ENCODE measurements around the gene ESR2. TPM values are rescaled to one million over a fixed set of nuclear protein-coding genes. Genes with fewer than 3 reads are reported as not detected.
A peak's percentile ranks its signal among the peaks of the same experiment; 100 is the strongest.

The ESR2 gene
- polyA plus RNA-seq, 1 donor = 2.0 TPM

DNA sequence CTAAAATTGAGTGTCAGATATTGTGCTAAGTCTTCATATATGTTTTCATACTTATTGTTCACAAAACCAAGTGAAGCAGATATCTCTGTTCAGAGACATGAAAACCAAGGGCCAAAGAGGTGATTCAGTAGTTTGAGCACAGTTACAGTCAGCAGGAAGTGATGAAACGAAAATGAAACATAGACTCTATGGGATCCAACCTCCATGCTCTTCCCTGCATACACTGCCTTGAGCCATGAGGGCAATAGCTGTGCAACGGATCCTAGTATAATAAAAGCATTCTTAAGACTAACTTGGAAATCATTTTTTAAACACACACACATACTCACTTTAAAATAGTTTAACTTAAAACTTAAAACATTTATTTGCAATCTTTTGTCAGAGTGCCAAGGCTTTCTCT is 27.9 kb downstream of the ESR2 start:
- DNase-seq = no peak

DNA sequence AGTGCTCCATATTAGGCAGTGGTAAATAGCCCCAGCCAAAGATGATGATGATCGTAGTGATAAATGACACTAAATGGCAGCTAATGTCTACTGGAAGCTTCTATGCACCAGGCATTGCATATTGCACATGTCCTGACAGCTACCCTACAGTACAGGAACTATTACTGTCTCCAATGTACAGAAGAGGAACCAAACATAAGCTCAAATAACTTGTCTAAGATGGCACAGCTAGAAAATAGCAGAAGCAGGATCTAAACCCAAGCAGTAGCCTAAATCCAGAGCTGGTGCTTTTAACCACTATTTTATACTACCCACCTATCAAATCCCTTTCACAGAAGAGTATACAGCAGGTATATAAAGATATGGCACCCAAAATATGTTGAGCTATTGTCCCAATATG is 28.9 kb downstream of the ESR2 start:
- DNase-seq = no peak

DNA sequence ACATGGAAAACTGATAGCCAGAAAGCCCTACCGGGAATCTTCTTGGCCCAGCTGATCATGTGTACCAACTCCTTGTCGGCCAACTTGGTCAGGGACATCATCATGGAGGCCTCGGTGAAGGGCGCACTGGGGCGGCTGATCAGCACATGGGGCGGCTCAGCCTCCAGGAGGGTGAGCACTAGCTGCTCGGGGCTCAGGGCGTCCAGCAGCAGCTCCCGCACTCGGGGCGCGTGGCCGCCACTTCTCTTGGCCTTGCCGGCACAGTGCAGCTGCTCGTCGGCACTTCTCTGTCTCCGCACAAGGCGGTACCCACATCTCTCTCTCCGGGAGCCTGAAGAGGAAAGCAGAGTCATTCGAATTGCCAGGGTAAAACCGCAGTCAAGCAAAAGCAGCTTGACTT is 33.8 kb downstream of the ESR2 start:
- no peak for DNase-seq

DNA sequence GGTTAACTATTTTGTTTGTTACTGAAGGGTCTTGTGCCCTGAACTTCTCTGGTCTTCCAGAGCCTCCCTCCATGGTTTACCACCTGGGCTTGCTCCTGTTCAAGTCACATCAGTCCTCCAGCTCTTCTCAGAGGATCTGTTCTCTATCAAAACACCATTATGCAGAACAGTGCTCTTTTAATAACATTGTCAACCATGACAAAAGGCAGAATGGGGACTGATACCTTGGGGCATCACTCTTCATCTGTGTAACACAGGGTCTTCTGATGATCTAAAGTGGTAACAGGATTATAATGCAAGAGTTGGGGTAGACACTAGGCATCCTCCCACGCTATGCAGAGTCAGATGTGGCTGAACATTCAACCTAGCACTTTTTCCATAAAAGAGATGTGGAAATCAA is 38.4 kb downstream of the ESR2 start:
- DNase-seq = no peak

DNA sequence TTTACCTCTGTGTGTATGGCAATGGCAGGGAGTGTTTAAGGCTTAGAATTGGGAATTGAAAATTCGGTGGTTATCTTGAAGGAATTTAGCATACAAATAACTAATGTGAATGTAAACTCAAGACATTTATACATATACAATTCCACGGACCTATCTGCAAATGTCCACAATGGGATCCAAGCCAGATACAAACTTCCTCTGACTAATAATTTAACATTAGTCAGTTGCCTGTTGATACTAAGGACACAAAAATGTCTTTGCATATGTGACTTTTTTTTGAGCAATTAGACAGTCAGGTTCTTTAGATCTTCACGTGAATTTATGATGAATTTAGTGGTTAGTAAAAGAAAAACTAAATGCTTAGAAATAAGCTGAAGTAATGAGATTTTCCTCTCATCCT is 40.5 kb downstream of the ESR2 start:
- DNase-seq = no peak

DNA sequence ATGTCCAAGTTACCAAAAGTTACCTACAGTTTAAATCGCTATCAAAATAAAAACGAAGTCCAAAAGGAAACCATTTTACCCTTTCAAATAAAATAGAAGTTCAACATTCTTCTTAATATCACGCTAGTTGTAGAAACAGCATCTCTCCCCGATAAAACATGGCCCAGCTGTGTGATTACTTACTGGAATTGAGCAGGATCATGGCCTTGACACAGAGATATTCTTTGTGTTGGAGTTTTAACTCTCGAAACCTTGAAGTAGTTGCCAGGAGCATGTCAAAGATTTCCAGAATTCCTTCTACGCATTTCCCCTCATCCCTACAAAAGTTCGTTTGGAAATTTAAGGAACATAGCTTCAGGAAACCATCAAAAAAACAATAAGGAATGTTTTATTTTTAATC is 44.8 kb downstream of the ESR2 start:
- DNase-seq = peak; percentile 22

DNA sequence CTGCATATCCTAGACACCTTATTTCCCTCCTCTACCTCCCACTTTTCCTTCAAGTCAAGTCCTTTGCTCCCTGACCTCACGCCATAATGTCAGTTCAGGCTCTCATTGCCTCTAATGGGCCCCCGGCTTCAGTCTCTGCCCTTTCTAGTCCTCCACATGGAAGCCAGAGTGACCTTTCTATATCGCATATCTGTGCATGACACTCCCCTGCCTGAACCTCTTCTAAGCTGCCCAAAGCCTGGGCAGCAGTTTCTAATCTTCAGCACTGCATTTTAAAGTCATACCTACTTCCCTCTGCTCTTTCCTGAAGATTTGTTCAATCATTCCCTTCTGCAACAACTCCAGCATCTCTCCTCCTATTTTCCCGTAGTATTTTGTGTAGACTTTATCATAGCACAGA is 45.5 kb downstream of the ESR2 start:
- no peak for DNase-seq

DNA sequence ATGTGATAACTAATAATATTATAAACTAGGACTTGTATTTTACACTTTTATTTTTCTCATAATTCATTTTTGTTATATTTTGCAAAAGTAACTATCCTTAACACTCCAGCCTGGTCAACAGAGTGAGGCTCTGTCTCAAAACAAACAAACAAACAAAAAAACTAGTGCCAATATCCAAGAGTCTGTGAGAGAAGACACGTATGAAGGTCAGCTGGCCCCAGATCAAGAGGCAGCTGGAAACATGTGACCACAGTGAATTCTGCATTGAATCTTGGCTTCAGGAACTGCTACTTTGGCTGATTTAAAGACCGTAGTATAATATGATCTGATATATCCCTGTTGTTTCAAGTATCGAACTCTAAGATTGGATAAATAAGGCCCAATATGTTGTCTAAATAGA is 47.0 kb downstream of the ESR2 start:
- no peak for DNase-seq

DNA sequence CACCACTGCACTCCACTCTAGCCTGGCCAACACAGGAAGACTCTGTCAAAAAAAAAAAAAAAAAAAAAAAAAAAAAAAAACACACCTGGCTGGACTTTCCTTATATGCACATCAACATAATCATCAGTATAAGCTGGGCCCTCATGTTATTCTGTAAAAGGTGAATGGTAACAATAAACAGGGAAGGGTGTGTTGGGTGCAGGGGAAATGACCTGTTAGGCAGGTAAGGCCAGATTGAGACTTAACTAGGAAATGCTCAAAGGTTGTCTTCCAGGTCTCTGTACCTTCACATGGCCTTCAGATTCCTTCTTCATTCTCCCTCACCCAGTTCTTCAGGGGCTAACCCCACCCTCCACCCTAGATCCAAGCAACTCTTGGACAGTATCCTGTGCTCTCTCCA is 47.5 kb downstream of the ESR2 start:
- no peak for DNase-seq

DNA sequence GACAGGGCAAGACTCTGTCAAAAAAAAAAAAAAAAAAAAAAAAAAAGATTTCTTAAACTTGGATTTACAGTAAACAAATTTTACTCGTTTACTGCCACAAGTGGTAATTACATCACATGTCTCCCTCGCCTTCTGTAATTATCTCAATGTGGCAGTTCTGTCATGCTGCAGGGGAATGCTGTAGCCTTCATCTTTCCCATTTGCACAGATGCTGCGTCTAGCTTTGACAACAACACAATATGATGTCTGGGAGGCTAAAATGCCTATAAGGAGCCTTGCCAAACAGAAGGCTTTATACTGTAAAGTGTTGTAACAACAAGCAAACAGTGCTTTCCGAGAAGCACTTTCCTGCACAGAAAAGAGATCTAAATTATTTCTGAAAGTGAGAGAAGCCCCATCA is 48.7 kb downstream of the ESR2 start:
- DNase-seq = no peak

DNA sequence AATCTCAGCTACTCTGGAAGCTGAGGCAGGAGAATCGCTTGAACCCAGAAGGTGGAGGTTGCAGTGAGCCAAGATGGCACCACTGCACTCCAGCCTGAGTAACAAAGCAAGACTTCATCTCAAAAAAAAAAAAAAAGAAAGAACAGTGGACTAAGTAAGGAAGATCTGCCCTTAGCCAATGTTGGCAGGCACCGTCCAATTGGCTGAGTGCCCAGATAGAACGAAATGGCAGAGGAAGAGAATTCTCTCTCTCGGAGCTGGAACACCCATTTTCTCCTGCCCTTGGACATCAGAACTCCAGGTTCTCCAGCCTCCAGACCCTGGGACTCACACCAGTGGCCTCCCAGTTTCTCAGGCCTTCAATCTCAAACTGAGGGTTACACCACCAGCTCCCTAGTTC is 49.9 kb downstream of the ESR2 start:
- DNase-seq = no peak

DNA sequence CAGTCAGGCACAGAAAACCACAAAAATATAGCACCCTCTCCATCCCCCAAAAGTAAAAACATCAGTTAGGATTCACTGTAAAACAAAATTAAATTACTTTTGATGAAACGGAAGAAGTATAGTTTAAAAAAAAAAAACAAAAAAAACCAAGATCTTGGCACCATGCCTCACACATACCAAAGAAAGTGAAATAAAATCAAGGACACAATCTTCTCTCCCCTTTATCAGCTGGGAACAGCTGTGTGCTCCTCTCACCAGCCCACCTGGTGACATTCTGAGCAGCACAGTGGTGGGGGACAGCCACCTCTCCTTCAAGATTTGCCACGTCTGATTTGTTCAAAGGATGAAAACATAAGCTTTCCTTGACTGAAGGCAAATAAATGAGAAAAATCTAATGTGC is 55.5 kb downstream of the ESR2 start:
- DNase-seq = no peak

DNA sequence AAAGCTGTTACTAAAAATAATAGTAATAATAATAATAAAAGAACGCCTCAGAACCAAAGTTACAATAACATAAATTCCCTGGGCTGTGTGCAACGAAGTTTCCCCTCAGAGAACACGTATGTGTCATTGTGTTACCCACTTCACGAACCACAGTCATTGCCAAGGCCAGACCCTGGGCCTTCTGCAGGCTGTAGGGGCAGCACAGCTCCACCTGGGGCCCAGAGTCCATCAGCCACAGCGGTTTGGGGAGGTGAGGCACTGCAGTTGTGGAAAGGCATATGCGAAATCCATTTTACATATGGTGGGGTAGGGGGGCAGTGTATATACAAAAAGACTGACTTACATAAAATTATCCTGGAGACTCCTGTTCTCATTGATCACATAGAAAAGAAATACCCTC is 56.1 kb downstream of the ESR2 start:
- no peak for DNase-seq

DNA sequence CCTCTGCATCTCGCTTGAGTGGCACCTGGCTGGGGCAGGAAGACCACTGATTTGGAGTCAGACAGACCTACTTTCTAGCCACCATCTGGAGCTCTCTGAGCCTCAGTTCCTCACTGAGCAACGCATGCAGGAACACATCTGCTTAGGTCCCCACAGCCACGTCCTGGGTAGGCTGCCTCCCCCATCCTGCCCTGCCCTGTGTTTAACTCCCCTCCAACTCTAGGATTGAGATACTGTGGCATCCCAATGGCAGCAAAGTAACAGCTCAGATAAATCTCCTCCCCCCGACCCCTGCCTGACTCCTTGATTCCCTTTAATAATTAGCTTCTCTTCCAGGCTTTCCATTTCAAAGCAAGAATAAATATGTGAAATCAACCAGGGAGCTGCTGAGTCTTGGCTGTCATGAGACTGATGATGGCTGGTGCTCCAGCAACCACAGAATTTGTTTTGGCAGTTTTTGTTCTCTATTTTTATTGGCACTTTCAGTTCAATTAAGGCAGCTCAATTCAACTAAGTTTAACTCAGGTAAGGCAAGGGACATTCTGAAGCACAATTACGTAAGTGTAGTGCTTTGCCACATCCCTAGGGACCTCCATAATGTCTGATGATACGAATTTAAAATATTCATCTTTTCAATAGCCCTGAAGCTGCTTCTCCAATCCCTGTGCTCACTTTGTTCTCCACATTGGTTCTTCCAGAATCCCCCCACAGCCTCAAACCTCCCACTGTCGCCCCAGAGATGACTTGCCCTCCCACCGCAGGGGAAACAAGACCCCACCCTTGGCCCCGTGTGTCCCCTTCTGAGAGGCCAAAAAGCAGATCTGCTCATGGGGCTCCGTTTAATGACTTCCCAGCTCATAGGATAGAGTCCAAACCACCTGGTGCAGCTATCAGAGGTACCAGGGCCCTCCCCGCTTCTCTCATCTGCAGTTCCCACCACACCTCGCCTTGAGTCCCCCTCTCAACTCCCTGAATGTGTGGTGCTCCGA is 58.2 kb downstream of the ESR2 start:
- no peak for DNase-seq

DNA sequence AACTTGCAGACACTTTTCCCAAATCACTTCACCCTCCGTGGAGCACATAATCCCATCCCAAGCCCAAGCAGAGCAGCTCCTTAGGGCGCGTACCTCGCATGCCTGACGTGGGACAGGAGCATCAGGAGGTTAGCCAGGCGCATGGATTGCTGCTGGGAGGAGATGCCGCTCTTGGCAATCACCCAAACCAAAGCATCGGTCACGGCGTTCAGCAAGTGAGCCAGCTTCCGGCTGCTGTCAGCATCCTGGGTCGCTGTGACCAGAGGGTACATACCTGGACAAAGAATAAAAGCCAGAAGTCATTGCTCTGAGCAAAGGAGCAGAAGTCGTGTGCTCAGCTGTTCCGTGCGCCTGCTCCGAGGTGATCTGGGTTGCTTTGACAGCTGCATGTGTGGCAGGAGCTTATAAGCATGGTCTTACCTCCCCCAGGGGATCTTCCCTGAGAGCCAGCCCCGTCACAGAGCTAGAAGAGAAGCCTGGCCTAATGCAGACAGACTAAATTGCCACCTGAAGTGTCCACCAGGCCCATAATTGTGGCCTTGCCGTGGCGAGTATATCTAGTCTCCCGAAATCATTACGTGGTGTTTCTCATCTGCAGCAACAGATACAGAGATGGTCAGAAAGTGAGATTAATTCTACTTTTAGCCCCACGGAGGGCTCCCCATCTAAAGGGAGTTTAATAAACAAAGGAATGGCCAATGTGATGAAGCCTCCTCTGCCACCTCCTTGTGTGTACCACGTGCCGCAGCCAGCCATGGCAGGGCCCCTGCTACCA is 59.1 kb downstream of the ESR2 start:
- no peak for DNase-seq

DNA sequence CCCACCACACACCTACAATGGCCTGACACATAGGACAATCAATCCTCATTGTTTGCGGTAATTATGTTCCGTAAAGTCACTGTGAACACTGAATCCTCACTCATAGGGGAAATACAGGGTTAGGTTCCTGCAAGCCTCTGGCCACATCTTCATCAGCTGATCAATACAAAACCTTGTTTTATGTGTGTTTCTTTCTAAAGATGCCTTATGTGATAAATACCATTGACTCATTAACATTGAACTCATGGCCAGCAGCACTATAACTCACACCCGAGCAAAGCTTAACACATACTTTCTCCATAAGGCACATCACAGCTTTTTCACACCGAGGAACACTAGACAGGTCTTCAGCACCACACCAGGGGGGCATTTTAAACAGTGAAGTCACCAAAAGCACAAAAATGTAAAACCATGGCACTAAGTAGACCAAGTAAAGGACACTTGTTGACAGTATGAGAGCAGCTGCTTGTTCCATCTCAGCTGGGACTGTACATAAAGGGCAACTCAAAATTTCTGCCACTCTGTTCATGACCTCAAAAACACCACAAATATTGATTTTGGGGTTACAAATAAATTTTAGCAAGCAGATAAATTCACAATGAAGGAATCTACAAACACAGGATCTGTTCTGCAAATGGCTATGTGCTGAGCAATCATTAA is 60.5 kb downstream of the ESR2 start:
- DNase-seq = no peak

DNA sequence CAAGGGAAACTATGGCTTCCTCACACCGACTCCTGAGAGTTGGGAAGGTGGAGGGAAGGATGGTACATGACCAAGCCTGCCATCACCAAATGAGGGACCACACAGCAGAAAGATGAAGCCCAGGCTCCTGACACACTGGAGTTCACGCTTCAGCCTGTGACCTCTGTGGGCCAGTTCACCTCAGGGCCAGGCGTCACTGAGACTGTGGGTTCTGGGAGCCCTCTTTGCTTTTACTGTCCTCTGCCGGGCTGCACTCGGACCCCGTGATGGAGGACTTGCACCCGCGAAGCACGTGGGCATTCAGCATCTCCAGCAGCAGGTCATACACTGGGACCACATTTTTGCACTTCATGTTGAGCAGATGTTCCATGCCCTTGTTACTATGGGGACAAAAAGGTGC is 61.2 kb downstream of the ESR2 start:
- DNase-seq = no peak

DNA sequence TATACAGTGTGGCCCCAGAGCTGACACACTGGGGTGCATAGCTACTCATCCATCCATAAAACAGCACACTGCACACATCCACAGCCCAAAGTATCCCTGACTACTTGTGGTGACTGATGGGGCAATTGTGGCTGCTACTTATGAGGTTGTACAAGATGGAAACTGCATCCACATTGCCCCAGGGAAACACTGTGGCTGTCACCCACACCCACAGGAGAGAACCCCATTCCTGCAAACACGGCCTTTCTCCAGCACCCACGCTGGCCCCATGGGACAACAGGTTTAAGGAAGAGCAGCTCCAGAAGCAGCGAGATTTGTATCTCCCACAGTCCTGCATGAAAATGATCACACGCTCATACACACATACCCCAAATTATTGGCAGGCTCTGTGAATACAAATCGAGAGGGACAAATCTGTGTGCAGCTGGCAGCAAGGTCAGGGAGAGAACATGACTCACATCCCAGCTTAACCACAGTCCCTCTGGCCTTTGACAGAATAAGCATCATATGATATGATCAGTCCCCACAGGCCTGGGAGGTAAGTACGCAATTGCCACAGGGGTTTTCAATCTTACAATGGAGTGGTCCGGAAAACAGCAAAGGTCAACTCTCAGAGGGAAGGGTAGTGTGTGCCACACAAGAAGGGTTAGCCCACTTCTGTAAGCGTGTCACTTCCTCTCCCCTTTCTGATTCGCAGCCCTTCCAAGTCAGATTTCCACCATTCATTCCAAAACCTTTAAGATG is 61.9 kb downstream of the ESR2 start:
- DNase-seq = no peak

DNA sequence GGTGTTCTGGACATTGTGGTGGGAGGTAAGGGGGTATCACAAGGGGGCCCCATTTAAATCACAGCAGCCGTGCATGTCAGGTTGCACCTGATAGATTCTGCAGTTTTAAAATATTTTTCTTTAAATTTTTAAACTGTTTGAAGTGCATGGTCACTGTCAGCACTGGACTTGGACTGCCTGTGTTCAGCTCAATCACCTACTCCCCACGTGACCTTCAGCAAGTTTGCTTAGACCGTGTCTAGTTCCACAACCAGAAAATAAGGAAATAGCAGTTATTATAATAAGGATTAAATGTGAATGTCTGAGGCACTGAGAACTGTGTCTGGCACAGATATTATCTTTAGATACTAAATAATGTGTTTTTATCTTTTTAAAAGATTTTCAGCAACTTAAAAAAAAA is 64.7 kb downstream of the ESR2 start:
- DNase-seq = no peak

DNA sequence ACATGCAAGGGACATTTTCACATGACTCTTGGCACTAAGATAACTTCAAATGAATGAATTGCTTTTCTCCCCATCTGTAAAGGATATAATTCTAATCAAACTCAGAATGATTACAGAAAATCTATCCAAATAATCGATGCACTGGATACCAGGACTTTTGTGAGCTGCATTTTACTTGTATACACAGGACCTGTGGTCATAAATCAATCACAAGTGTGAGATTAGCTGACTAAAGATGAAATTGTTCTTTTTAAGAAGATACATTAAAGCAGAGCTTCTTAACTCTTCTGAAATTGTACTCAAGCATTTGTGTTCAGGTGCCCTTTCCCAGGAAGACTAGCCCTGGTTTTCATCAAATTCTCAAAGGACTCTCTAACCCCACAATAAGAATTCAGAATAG is 66.3 kb downstream of the ESR2 start:
- DNase-seq = no peak

DNA sequence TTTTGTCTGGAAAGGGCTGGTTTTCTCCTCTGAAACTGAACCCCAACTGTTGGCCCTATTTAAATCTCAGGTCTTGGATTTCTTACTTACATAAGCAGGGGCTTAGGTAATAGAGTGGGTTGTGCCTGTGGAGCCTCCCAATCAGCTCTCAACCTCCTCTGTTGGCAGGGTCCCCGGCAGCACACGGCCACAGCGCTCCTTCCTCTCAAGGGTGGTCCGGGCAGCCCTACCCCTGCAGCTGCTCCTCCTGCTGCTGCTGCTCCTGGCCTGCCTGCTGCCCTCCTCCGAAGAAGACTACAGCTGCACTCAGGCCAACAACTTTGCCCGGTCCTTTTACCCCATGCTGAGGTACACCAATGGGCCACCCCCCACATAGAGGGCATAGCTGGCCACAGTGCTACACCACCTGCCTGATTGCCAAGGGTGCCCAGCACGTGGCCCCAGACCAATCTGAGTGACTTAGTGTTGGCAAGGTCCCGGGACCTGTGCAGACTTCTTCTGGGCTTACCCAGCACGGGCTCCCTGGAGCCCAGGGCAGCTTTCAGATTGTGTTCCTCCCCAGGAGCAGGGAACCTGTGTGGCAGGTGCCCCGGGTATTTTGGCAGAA is 68.9 kb downstream of the ESR2 start:
- DNase-seq = no peak

Measured in left kidney (tissue), 2 donors.